PC-9 (cell line): ENCODE results near the gene TMC2. TPM values are rescaled to one million over a fixed set of nuclear protein-coding genes. Genes with fewer than 3 reads are reported as not detected.

Experiments
- BruUV-seq: library from RNA; stranded (reverse); fragments of 400-500 nt; replicated peaks from 2 replicates; lab custom pipeline; 2021; lab: Mats Ljungman, UMichigan
- CTCF ChIA-PET: fragments of 300-600 bp; sonication (Branson Sonifier 250); formaldehyde crosslinking; loops from one replicate; lab custom pipeline; 2022; ENCODE audit warnings: antibody characterized with exemption; lab: Charles Lee
- POLR2A ChIA-PET: fragments of 300-600 bp; sonication (Branson Sonifier 250); formaldehyde crosslinking; loops from one replicate; lab custom pipeline; 2022; ENCODE audit warnings: antibody characterized with exemption; ENCODE audit not compliant: unreplicated experiment; lab: Charles Lee
- DNase-seq, 2 experiments: peaks; one replicate each; pipeline versions ENCODE4 v3.0.0 to v3.0.0-alpha.2; 2015 to 2022; ENCODE audit warnings: mixed read lengths in 1 of 2
- H2AFZ ChIP-seq: fragments of 200-600 bp; sonication (generic); 2 replicates; pipeline ENCODE4 v1.8.1; 2017; ENCODE audit warnings: antibody characterized with exemption
- H3F3A ChIP-seq: fragments of 200-600 bp; sonication (generic); 2 replicates; pipeline ENCODE4 v1.8.1; 2017; ENCODE audit warnings: antibody characterized with exemption, mild to moderate bottlenecking, low read depth; ENCODE audit not compliant: insufficient read depth
- H3K27ac ChIP-seq: fragments of 200-600 bp; sonication (generic); 2 replicates; pipeline ENCODE4 v1.6.1; 2016; ENCODE audit warnings: mixed run types
- H3K27me3 ChIP-seq: fragments of 200-600 bp; sonication (generic); 2 replicates; pipeline ENCODE4 v1.6.1; 2016; ENCODE audit warnings: low read depth, mixed run types; ENCODE audit not compliant: insufficient read depth
- H3K36me3 ChIP-seq: fragments of 200-600 bp; sonication (generic); 2 replicates; pipeline ENCODE4 v1.6.1; 2016; ENCODE audit warnings: low read depth, mixed run types
- H3K4me1 ChIP-seq: fragments of 200-600 bp; sonication (generic); replicated peaks from 2 replicates; pipeline ENCODE4 v1.6.1; 2016; ENCODE audit warnings: mixed run types; ENCODE audit not compliant: insufficient read depth
- H3K4me2 ChIP-seq: fragments of 200-600 bp; sonication (generic); 2 replicates; pipeline ENCODE4 v1.6.1; 2017; ENCODE audit warnings: mixed run types
- H3K4me3 ChIP-seq: fragments of 200-600 bp; sonication (generic); 2 replicates; pipeline ENCODE4 v1.6.1; 2016; ENCODE audit warnings: mixed run types
- H3K79me2 ChIP-seq: fragments of 200-600 bp; sonication (generic); 2 replicates; pipeline ENCODE4 v1.6.1; 2017; ENCODE audit warnings: low read depth, mixed run types
- H3K9me2 ChIP-seq: fragments of 200-600 bp; sonication (generic); 2 replicates; pipeline ENCODE4 v1.8.1; 2017; ENCODE audit warnings: mild to moderate bottlenecking; ENCODE audit not compliant: insufficient read depth
- H3K9me3 ChIP-seq: fragments of 200-600 bp; sonication (generic); 2 replicates; pipeline ENCODE4 v1.8.1; 2016; ENCODE audit warnings: low read depth; ENCODE audit not compliant: insufficient read depth
- H4K20me1 ChIP-seq: fragments of 200-600 bp; sonication (generic); 2 replicates; pipeline ENCODE4 v1.8.1; 2017; ENCODE audit not compliant: insufficient read depth
- CTCF ChIP-seq: fragments of 200-600 bp; sonication (generic); conservative IDR thresholded peaks from 2 replicates; pipeline ENCODE4 v1.6.1; 2017; ENCODE audit warnings: mixed run types, antibody characterized with exemption, mild to moderate bottlenecking, moderate library complexity
- EZH2 ChIP-seq: fragments of 200-600 bp; sonication (generic); IDR thresholded peaks from 2 replicates; pipeline ENCODE4 v1.8.0; 2017; ENCODE audit warnings: antibody characterized with exemption, low read depth
- intact Hi-C: fragments of 100-400 bp; cut with micrococcal nuclease; formaldehyde crosslinking; loops from one replicate; pipeline ENCODE4 v1.10.0; 2022; ENCODE audit not compliant: unreplicated experiment
- total RNA-seq: library from RNA; stranded (reverse); gene quantifications from 2 replicates; pipeline ENCODE4 v1.2.3, GENCODE V29; 2021

Gene TMC2
- total RNA-seq, 1 experiment from 2014 or later: not detected

DNA sequence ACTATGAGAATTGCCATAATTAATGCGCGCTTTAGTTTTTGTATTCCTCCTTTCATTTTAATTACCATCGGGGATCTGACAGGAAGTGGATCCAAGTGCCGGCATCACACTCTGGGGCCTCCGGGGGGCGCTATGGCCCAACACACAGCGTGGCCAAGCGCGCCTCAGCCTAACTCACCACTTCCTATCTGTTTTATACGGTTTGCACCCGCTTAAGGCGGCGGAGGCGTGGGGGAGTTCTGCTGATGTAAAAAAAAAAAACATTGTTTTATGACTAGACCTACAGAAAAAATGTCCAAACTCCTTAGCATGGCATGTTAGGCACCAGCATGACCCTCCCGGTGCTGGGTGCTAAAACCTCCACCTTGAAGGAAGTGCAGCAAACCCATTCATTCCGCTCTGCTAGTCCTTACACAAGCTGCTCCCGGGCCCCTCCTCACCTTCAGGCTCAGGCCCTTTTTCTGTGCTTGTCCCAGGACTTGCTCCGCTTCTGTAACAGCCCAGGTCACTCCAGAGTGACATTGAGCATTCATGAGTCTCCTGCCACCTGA, 151.7 kb downstream of the TMC2 start:
- no peaks in the 10 kb centered on the region for H3F3A ChIP-seq
- H3K27me3 ChIP-seq: peaks cover 57% of the 10 kb centered on the region
- no peak overlapping the region for H2AFZ ChIP-seq
- intact Hi-C loops: loop anchor here (1.0 to 2.0 kb wide), 3 partner anchors 55 to 313 kb away; no protein-coding TSS in a partner anchor
- CTCF ChIA-PET: no interaction called here
- no peaks in the 10 kb centered on the region for H3K4me1 ChIP-seq
- BruUV-seq: no TSS peak
- H3K27ac ChIP-seq: no peak overlapping the region
- POLR2A ChIA-PET: interaction anchor here (0.5 kb wide), 1 partner anchor 1382 kb away, joined by 3 read pairs; no protein-coding TSS in a partner anchor
- H3K9me3 ChIP-seq: no peaks in the 10 kb centered on the region
- no peaks in the 10 kb centered on the region for H3K79me2 ChIP-seq
- peak in 1 of 2 experiments; percentile 43 for DNase-seq
- H4K20me1 ChIP-seq: no peaks in the 10 kb centered on the region
- no peaks in the 10 kb centered on the region for H3K9me2 ChIP-seq
- TF ChIP-seq EZH2 (no peak), CTCF (peak; percentile 56)
- H3K4me2 ChIP-seq: peak overlapping the region; percentile 5; the same call in 1 of the 2 replicates
- no peak overlapping the region for H3K4me3 ChIP-seq
- H3K36me3 ChIP-seq: no peaks in the 10 kb centered on the region

DNA sequence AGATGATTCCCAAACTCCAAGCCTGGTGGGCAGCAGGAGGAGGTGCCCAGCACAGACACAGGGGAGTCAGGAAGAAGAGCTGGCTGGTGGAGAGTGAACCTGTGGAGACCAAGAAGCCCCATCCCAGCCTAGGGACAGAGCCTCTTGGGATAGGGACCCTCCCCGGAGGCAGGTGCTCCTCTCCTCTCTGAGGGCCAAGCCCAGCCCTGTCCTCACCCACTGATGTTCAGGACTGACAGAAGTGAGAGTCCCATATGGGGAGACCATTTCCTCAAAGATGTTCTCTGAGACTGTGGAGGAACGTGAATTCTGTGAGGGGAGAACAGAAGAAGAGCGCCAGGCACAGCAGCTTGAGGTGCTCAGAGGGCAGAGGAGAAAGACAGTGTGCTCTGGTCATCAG, 153.8 kb downstream of the TMC2 start:
- no peaks in the 10 kb centered on the region for H3K79me2 ChIP-seq
- TF ChIP-seq CTCF: no peak
- no peak for TF ChIP-seq EZH2
- no TSS peak for BruUV-seq
- H3K4me2 ChIP-seq: no peak overlapping the region
- no peaks in the 10 kb centered on the region for H3F3A ChIP-seq
- H3K9me3 ChIP-seq: no peaks in the 10 kb centered on the region
- ChIA-PET POLR2A (no interaction called here), CTCF (no interaction called here)
- H3K4me1 ChIP-seq: no peaks in the 10 kb centered on the region
- intact Hi-C loops: loop anchor here (10.0 kb wide), 1 partner anchor 625 kb away; no protein-coding TSS in a partner anchor
- no peaks in the 10 kb centered on the region for H3K36me3 ChIP-seq
- no peaks in the 10 kb centered on the region for H4K20me1 ChIP-seq
- no peak overlapping the region for H2AFZ ChIP-seq
- H3K4me3 ChIP-seq: no peak overlapping the region
- H3K9me2 ChIP-seq: no peaks in the 10 kb centered on the region
- DNase-seq: no peak
- no peak overlapping the region for H3K27ac ChIP-seq
- H3K27me3 ChIP-seq: peaks cover 75% of the 10 kb centered on the region

DNA sequence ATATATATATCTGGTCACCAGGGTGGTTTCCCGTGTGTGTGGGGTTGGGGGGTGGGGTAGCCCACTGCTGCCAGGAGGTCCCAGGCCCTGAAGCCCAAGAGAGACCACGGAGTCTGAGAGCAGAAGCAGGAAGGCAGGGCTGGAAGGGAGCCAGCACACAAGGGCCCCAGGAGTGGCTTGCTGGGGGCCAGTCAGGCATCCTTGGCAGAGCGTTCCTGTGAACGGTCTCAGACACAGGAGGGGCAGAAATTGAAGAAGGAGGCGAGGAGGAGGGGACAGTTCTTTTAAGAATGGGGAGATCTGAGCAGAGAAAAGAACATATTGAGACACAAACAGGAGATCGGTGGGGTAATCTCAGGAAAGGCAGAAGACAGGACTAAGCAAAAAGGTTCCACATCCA, 154.3 kb downstream of the TMC2 start:
- no peaks in the 10 kb centered on the region for H3K36me3 ChIP-seq
- no peak overlapping the region for H3K27ac ChIP-seq
- intact Hi-C loops: loop anchor here (10.0 kb wide), 1 partner anchor 624 kb away; no protein-coding TSS in a partner anchor
- no peak for TF ChIP-seq EZH2
- no peak overlapping the region for H2AFZ ChIP-seq
- BruUV-seq: no TSS peak
- H3K9me2 ChIP-seq: no peaks in the 10 kb centered on the region
- no peak overlapping the region for H3K4me2 ChIP-seq
- H3K4me1 ChIP-seq: no peaks in the 10 kb centered on the region
- no peak for DNase-seq
- H4K20me1 ChIP-seq: no peaks in the 10 kb centered on the region
- peaks cover 77% of the 10 kb centered on the region for H3K27me3 ChIP-seq
- no peak overlapping the region for H3K4me3 ChIP-seq
- H3K79me2 ChIP-seq: no peaks in the 10 kb centered on the region
- ChIA-PET CTCF (interaction anchor here (0.5 kb wide), 1 partner anchor 130 kb away, joined by 4 read pairs; no protein-coding TSS in a partner anchor), POLR2A (interaction anchor here (0.8 kb wide), 1 partner anchor 376 kb away, joined by 7 read pairs; no protein-coding TSS in a partner anchor)
- H3F3A ChIP-seq: no peaks in the 10 kb centered on the region
- H3K9me3 ChIP-seq: no peaks in the 10 kb centered on the region
